HCT116 (cell line): Measurements from ENCODE around the gene CC2D2B. TPM values are rescaled to one million over a fixed set of nuclear protein-coding genes. Genes with fewer than 3 reads are reported as not detected.

Experiments used
- ATAC-seq: fragments of 200-7000 bp; cut with Tn5 transposase; 2 replicates; pipeline ENCODE4 v1.9.1; 2020; ENCODE audit warnings: mild to moderate bottlenecking, moderate library complexity
- BruUV-seq: library from RNA; stranded (reverse); fragments of 400-500 nt; replicated peaks from 2 replicates; lab custom pipeline; 2021; lab: Mats Ljungman, UMichigan
- CTCF ChIA-PET: fragments of 300-600 bp; sonication (Branson Sonifier 250); formaldehyde crosslinking; loops from one replicate; lab custom pipeline; 2021; ENCODE audit warnings: antibody characterized with exemption; lab: Charles Lee
- POLR2A ChIA-PET: fragments of 300-600, 350-600 bp; sonication (Branson Sonifier 250); formaldehyde crosslinking; loops from one replicate; lab custom pipeline; 2021; ENCODE audit warnings: antibody characterized with exemption; lab: Charles Lee
- RAD21 ChIA-PET, 2 experiments: fragments of 300-600 bp; sonication (Branson Sonifier 250); formaldehyde crosslinking; loops; one replicate each; lab custom pipeline; 2023; ENCODE audit warnings: low total read pairs in 2 of 2; ENCODE audit not compliant: uncharacterized antibody in 2 of 2, unreplicated experiment in 2 of 2, low non-redundant PET in 1 of 2; lab: Charles Lee
- DNase-seq: peaks from one replicate; pipeline ENCODE4 v3.0.0-alpha.2; 2010; ENCODE audit warnings: low read depth, low spot score
- H2AFZ ChIP-seq: fragments of 200-600 bp; shearing (Covaris generic), sonication (generic); 2 replicates; pipeline ENCODE4 v1.6.1; 2017; ENCODE audit warnings: low read depth, mixed run types, mixed read lengths, antibody characterized with exemption, low read length; ENCODE audit not compliant: poor library complexity, severe bottlenecking
- H3K27ac ChIP-seq: 2 replicates; pipeline ENCODE4 v1.5.1; 2012; ENCODE audit warnings: low read depth, low read length
- H3K27me3 ChIP-seq: fragments of 200-600 bp; sonication (generic); 2 replicates; pipeline ENCODE4 v1.6.1; 2016; ENCODE audit warnings: mixed run types, low read length, mixed read lengths; ENCODE audit not compliant: insufficient read depth
- H3K36me3 ChIP-seq, 2 experiments: fragments of 200-500 bp in 1 of 2; fragments of 200-600 bp in 1 of 2; sonication (Bioruptor generic) in 1 of 2; sonication (generic) in 1 of 2; 2 replicates each; pipeline versions ENCODE4 v1.5.1 to v1.6.1; 2014 to 2016; ENCODE audit warnings: low read length in 2 of 2, inconsistent platforms in 1 of 2, mixed read lengths in 1 of 2, mixed run types in 1 of 2; ENCODE audit not compliant: insufficient read depth in 2 of 2, control insufficient read depth in 1 of 2
- H3K4me1 ChIP-seq, 2 experiments: fragments of 200-600 bp in 1 of 2; sonication (generic) in 1 of 2; 2 replicates each; pipeline versions ENCODE4 v1.5.1 to v1.6.1; 2012 to 2017; ENCODE audit warnings: low read length in 2 of 2, inconsistent platforms in 1 of 2, mild to moderate bottlenecking in 1 of 2, mixed read lengths in 1 of 2, mixed run types in 1 of 2, moderate library complexity in 1 of 2; ENCODE audit not compliant: insufficient read depth in 2 of 2, control insufficient read depth in 1 of 2
- H3K4me2 ChIP-seq: fragments of 200-600 bp; sonication (generic); 2 replicates; pipeline ENCODE4 v1.6.1; 2017; ENCODE audit warnings: mixed run types, low read length, mixed read lengths
- H3K4me3 ChIP-seq, 2 experiments: fragments of 200-600 bp in 1 of 2; sonication (generic) in 1 of 2; replicated peaks in 1 of 2; 2 replicates each; pipeline ENCODE4 v1.5.1; 2011 to 2016; ENCODE audit warnings: low read length in 2 of 2, control low read depth in 1 of 2, low read depth in 1 of 2, mild to moderate bottlenecking in 1 of 2, mixed read lengths in 1 of 2, mixed run types in 1 of 2
- H3K79me2 ChIP-seq: fragments of 200-600 bp; sonication (generic); 2 replicates; pipeline ENCODE4 v1.6.1; 2017; ENCODE audit warnings: mild to moderate bottlenecking, mixed run types, low read length, moderate library complexity, mixed read lengths; ENCODE audit not compliant: insufficient read depth
- H3K9ac ChIP-seq: fragments of 200-600 bp; sonication (generic); 2 replicates; pipeline ENCODE4 v1.6.1; 2016; ENCODE audit warnings: low read length, mixed read lengths
- H3K9me2 ChIP-seq: fragments of 200-600 bp; sonication (generic), shearing (Covaris generic); 2 replicates; pipeline ENCODE4 v1.6.1; 2017; ENCODE audit warnings: mixed run types, mild to moderate bottlenecking, moderate library complexity; ENCODE audit not compliant: insufficient read depth
- H3K9me3 ChIP-seq, 2 experiments: fragments of 200-500 bp in 1 of 2; fragments of 200-600 bp in 1 of 2; sonication (Bioruptor generic) in 1 of 2; sonication (generic) in 1 of 2; 2 replicates each; pipeline ENCODE4 v1.6.1; 2014 to 2017; ENCODE audit warnings: low read length in 2 of 2, mixed read lengths in 2 of 2, inconsistent platforms in 1 of 2, low read depth in 1 of 2, mild to moderate bottlenecking in 1 of 2, mixed run types in 1 of 2, moderate library complexity in 1 of 2; ENCODE audit not compliant: control insufficient read depth in 1 of 2, insufficient read depth in 1 of 2
- H4K20me1 ChIP-seq: fragments of 200-600 bp; sonication (generic), shearing (Covaris generic); 2 replicates; pipeline ENCODE4 v1.6.1; 2017; ENCODE audit warnings: mixed run types, mild to moderate bottlenecking, moderate library complexity; ENCODE audit not compliant: insufficient read depth
- CBX3 ChIP-seq: IDR thresholded peaks from 2 replicates; pipeline ENCODE4 v1.6.1; 2012; ENCODE audit warnings: low read depth
- CEBPB ChIP-seq: IDR thresholded peaks from 2 replicates; pipeline ENCODE4 v1.6.1; 2012; ENCODE audit warnings: low read depth
- RAD21 ChIP-seq: IDR thresholded peaks from 2 replicates; pipeline ENCODE4 v1.6.1; 2012; ENCODE audit warnings: low read depth, mild to moderate bottlenecking
- SIN3A ChIP-seq: IDR thresholded peaks from 2 replicates; pipeline ENCODE4 v1.6.1; 2012; ENCODE audit warnings: low read depth
- SP1 ChIP-seq: IDR thresholded peaks from 2 replicates; pipeline ENCODE4 v1.6.1; 2012; ENCODE audit warnings: low read depth
- TCF7L2 ChIP-seq: IDR thresholded peaks from 2 replicates; pipeline ENCODE4 v1.7.0; 2011; ENCODE audit warnings: borderline replicate concordance, inconsistent platforms; ENCODE audit not compliant: insufficient read depth, insufficient read length; ENCODE audit errors: extremely low read depth
- intact Hi-C: fragments of 100-400 bp; cut with micrococcal nuclease; formaldehyde crosslinking; loops from 2 replicates; pipeline ENCODE4 v1.10.0; 2022
- total RNA-seq: library from RNA; stranded (reverse); gene quantifications from one replicate; pipeline ENCODE4 v1.2.1, GENCODE V29; 2021; ENCODE audit not compliant: unreplicated experiment
- TF ChIP-seq, protein P1 (sequence below), 3 experiments: fragments of 200-600 bp in 1 of 3; sonication (generic) in 1 of 3; IDR thresholded peaks in 2 of 3; conservative IDR thresholded peaks in 1 of 3; 2 replicates each; pipeline ENCODE4 v1.5.1; 2012 to 2017; ENCODE audit warnings: low read depth in 2 of 3, low read length in 2 of 3, antibody characterized with exemption in 1 of 3, borderline replicate concordance in 1 of 3, control low read depth in 1 of 3, mild to moderate bottlenecking in 1 of 3, mixed read lengths in 1 of 3, mixed run types in 1 of 3, moderate library complexity in 1 of 3; ENCODE audit not compliant: insufficient read depth in 1 of 3

Gene CC2D2B
- total RNA-seq, 1 experiment from 2014 or later = 0.20 TPM

DNA sequence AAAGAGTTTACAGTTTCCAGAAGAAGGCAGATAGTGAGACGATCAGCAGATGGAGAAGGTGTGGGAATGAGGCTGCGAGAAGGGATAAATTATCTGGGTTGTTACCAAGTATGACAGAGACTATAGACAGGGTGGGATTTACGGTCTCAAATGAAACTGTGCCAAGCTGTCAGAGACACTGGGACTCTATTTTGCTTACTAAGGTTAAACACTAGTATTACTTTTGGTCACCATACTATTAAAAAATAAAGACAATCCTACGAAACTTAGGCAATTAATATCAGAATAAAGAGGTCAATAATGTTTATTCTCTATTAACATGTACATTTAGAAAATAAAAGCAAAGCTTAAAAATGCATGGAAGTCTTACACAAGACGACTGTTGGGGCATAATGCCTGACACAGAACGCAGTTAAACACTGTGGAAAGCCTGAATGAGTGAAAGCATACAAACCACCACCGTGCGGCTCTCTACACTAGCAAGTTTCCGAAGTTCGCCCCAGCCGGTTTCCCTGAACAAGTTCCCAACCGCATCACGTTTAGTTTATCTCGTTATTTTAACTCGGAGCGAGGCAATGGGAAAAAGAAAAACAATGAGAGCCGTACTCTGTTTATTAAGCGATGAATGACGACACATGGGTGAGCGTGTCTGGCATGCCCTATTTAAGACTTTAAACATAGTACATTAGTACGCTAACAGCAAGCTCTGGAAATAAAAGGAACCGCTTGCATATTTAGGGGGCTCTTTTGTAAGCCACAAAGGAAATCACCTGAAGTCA lies 909 bp upstream of the CC2D2B start:
- H3K4me3 ChIP-seq = peak overlapping the region; percentile 63 to 66
- TF ChIP-seq SIN3A (0 out of 2 replicates have a peak, but pooled peaks have one; percentile 17), TCF7L2 (no peak), CEBPB (0 out of 2 replicates have a peak, but pooled peaks have one; percentile 9), CBX3 (no peak), SP1 (no peak), RAD21 (peak; percentile 50)
- TF ChIP-seq, protein P1, sequence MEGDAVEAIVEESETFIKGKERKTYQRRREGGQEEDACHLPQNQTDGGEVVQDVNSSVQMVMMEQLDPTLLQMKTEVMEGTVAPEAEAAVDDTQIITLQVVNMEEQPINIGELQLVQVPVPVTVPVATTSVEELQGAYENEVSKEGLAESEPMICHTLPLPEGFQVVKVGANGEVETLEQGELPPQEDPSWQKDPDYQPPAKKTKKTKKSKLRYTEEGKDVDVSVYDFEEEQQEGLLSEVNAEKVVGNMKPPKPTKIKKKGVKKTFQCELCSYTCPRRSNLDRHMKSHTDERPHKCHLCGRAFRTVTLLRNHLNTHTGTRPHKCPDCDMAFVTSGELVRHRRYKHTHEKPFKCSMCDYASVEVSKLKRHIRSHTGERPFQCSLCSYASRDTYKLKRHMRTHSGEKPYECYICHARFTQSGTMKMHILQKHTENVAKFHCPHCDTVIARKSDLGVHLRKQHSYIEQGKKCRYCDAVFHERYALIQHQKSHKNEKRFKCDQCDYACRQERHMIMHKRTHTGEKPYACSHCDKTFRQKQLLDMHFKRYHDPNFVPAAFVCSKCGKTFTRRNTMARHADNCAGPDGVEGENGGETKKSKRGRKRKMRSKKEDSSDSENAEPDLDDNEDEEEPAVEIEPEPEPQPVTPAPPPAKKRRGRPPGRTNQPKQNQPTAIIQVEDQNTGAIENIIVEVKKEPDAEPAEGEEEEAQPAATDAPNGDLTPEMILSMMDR (IDR thresholded peaks at IDR 0.05 in 2 of 3, conservative IDR thresholded peaks at IDR 0.05 in 1 of 3; ENCODE audit: borderline replicate concordance in 1 of 3, insufficient read depth in 1 of 3, low read depth in 2 of 3, low read length in 2 of 3) = peak in 1 of 3 experiments; percentile 10; a peak in 2 of 6 replicates
- TF ChIP-seq, all 23 proteins: peak for 4
- H3K36me3 ChIP-seq = peaks cover 2 to 7% of the 10 kb centered on the region in 2 experiments; a peak in 3 of 4 replicates
- H3K79me2 ChIP-seq = peaks cover 2% of the 10 kb centered on the region; the same call in 1 of the 2 replicates
- peak; percentile 18 for DNase-seq
- RAD21 ChIA-PET = interaction anchor here in 1 of 2 experiments (1.7 kb wide), 1 partner anchor 213 kb away, joined by 4 read pairs; the partner anchor contains the start of gene TCTN3
- POLR2A ChIA-PET = interaction anchor here (1.3 kb wide), 1 partner anchor 213 kb away, joined by 3 read pairs; the partner anchor contains the start of gene TCTN3
- intact Hi-C loops = loop anchor here (1.0 to 10.0 kb wide), 2 partner anchors 213 to 218 kb away; no protein-coding TSS in a partner anchor
- H3K4me1 ChIP-seq = peaks cover 0 to 19% of the 10 kb centered on the region in 2 experiments; a peak in 1 of 4 replicates
- no peaks in the 10 kb centered on the region for H4K20me1 ChIP-seq
- H2AFZ ChIP-seq = peak overlapping the region; percentile 79
- peak; percentile 40 for ATAC-seq
- H3K9ac ChIP-seq = peak overlapping the region; percentile 73
- CTCF ChIA-PET = interaction anchor here (2.1 kb wide), 1 partner anchor 213 kb away, joined by 6 read pairs; the partner anchor contains the start of gene TCTN3
- H3K9me3 ChIP-seq = no peaks in the 10 kb centered on the region
- BruUV-seq = TSS peak; percentile 39
- H3K27me3 ChIP-seq = no peaks in the 10 kb centered on the region
- H3K9me2 ChIP-seq = no peaks in the 10 kb centered on the region
- peak overlapping the region; percentile 91 for H3K4me2 ChIP-seq
- peak overlapping the region; percentile 68 for H3K27ac ChIP-seq
